UCSD-AML1 (cell line): ENCODE data around the gene SSNA1.

ENCODE experiments used
- DNase-seq: peaks from one replicate; lab custom pipeline; 2025; ENCODE audit not compliant: unreplicated experiment; lab: John Stamatoyannopoulos, UW

SSNA1 gene

DNA sequence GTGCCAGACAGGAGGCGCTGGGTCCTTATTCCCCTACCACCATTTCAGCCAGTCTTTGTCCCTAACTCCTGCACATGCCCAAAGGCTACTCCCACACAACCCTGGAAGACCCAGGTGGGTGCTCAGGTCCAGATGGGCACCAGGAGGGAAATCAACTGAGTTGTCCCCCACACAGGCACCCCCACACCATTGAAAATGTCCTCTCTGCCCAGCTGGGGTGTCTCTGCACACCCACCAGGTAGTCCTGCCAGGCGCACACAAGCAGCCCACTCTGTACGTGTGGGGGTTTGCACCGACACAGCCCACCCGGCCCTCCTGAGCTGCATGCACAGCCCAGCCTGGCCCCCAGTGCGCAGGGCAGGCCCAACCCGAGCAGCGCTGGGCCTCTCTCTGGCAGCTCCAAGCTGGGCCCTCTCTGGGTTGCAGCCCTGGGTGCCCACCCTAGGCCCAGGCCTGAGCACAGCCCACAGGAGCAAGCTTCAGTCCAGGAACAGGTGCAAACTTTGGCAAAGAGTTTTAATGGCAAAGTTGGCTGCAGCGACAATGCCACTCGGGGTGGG lies 31.4 kb downstream of the SSNA1 start:
- no peak for DNase-seq

DNA sequence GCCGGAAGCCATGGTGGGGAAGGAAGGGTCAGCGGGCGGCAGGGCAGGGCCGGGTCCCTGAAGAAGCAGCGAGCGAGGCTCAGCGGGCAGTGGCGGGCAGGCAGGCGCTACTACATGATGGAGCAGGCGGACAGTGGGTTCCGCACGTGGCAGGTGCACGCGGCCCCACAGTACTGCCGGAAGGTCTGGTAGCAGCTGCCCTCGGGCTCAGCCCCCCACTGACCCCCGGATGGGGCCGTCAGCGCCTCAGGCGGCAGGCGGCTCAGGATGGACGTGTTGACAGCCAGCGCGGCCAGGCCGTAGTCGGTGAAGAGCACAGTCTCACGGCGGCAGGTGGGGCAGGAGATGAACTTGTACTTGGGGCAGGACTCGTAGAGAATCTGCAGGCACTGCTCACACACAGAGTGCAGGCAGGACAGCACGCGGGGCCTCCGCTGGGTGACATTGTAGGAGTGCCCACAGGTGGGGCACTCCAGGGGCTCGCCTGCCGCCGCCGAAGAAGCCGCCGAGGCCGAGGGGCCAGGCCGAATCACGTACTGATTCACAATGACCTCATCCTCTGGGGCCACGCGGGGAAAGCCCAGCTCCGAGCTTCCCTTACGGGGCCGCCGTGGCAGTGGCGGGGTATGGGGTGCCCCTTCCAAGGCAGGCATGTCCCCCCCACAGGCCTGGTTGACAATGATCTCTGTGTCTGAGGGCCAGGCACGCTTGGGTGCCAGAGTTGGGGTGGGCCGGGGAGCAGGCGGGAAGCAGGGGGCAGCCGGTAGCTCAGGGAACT lies 32.0 kb downstream of the SSNA1 start:
- no peak for DNase-seq

- no peak for DNase-seq
Observed at GRCh38 chr9:137221095-137221505, 32.6 kb downstream of the SSNA1 start.

DNA sequence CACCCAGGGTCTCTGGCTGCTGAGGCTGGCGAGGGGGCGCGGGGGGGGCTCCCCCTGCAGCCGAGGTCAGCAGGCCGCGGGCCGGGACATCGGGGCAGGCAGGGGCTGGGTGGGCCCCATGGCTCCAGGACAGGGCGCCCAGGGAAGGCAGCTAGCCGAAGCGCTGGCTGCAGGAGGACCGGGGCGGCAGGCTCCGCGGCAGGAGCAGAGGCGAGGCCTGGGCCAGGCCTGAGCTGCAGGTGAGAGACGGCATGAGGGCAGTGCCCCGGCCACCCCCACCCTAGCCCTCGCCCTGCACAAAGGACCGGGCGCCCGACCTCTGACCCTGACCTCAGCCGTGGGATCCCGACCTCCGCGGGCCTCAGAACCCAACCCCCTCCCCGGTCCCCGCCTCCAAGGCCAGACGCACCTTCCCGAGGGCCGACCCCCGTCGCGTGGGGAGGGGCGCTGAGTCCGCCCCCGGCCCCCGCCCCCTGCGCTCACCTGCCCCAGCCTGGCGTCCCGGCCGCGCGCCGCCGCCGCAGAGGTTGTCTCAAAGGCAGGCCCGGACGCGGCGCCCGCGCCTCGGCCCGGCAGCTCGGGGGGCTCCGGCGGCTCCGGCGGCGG lies 33.1 kb downstream of the SSNA1 start:
- DNase-seq, result no peak

GRCh38 chr9:137222190-137223077 lies 34.0 kb downstream of the SSNA1 start, which contains the start of gene RNF208:
TSS of gene RNF208 (minus strand) at chr9:137222240. CDS start at chr9:137221212, 1,028 bp downstream.
- no peak for DNase-seq

GRCh38 chr9:137223078-137223970 lies 34.8 kb downstream of the SSNA1 start:
- DNase-seq, result peak; percentile 99

GRCh38 chr9:137224830-137225694 lies 36.6 kb downstream of the SSNA1 start, which contains the start of gene CYSRT1:
TSS of gene CYSRT1 (plus strand) at chr9:137225174. CDS start at chr9:137225622, 448 bp downstream.
- DNase-seq, result peak; percentile 40

- no peak for DNase-seq
Observed at GRCh38 chr9:137225699-137226331, 37.3 kb downstream of the SSNA1 start.

- DNase-seq, result no peak
Observed at GRCh38 chr9:137226338-137227053, 38.0 kb downstream of the SSNA1 start.

GRCh38 chr9:137227054-137227852 lies 38.8 kb downstream of the SSNA1 start, which contains the start of gene RNF224:
TSS of gene RNF224 (plus strand) at chr9:137227502. CDS start at chr9:137228336, 834 bp downstream.
- peak; percentile 78 for DNase-seq

DNA sequence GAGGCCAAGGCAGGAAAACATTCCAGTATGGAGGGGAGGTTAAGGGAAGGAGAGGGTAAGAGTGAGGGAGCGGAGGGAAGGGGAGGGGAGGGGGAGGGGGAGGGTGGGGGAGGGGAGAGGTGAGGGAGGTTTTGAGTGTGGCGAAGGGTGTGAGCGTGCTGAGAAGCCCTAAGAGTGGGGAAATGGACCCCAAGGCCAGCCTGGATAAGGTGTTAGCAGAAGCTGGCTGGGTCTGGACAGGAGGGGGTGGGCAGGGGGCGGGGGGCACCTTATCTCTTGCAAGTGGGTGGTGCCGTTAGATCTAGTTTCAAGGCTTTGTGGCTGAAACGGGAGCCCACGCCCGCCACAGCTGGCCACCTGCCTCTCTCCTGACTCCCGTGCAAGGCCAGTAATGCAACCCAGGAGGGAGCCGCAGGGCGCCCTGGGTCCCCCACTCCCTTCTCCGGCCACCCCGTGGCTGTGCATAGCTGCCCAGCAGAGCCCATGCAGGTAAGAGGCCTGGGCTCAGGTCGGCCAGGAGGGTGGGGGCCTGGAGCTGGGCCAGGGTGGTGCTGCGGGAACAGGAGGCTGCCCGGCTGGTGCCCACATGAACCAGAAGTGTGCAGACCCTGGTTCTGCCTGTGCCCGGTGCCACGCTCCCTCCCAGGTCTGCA lies 39.5 kb downstream of the SSNA1 start:
- DNase-seq, result no peak

- DNase-seq, result no peak
Observed at GRCh38 chr9:137228506-137228967, 40.1 kb downstream of the SSNA1 start.

GRCh38 chr9:137228968-137229896 lies 40.8 kb downstream of the SSNA1 start:
- no peak for DNase-seq

- no peak for DNase-seq
Observed at GRCh38 chr9:137229903-137230704, 41.6 kb downstream of the SSNA1 start.
